ENCODE measurements around the gene GBP5.

DNA sequence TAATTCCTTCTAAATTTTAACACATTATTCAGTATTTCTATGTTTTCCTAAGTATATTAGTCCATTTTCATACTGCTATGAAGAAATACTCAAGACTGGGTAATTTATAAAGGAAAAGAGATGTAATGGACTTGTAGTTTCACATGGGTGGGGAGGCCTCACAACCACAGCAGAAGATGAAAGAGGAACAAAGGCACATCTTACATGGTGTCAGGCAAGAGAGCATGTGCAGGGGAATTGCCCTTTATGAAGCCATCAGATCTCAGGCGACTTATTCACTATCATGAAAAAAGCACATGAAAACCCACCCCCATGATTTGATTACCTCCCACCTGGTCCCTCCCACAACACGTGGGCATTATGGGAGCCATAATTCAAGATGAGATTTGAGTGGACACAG, 15.6 kb downstream of the GBP5 start:
- TF ChIP-seq, protein P1, sequence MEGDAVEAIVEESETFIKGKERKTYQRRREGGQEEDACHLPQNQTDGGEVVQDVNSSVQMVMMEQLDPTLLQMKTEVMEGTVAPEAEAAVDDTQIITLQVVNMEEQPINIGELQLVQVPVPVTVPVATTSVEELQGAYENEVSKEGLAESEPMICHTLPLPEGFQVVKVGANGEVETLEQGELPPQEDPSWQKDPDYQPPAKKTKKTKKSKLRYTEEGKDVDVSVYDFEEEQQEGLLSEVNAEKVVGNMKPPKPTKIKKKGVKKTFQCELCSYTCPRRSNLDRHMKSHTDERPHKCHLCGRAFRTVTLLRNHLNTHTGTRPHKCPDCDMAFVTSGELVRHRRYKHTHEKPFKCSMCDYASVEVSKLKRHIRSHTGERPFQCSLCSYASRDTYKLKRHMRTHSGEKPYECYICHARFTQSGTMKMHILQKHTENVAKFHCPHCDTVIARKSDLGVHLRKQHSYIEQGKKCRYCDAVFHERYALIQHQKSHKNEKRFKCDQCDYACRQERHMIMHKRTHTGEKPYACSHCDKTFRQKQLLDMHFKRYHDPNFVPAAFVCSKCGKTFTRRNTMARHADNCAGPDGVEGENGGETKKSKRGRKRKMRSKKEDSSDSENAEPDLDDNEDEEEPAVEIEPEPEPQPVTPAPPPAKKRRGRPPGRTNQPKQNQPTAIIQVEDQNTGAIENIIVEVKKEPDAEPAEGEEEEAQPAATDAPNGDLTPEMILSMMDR (IDR thresholded peaks at IDR 0.05): no peak
- TF ChIP-seq POLR2A (IDR thresholded peaks at IDR 0.05): no peak
